Endothelial cell of umbilical vein (primary cell): ENCODE data around the gene VANGL1. TPM values are rescaled to one million over a fixed set of nuclear protein-coding genes. Genes with fewer than 3 reads are reported as not detected.

Experiments
- BruUV-seq: library from RNA; stranded (reverse); fragments of 400-500 nt; replicated peaks from 2 replicates; lab custom pipeline; 2021; lab: Mats Ljungman, UMichigan
- CTCF ChIA-PET: fragments of 300-600, 350-600 bp; sonication (Branson Sonifier 250); formaldehyde crosslinking; loops from one replicate; lab custom pipeline; 2021; ENCODE audit warnings: antibody characterized with exemption, inconsistent platforms; lab: Charles Lee
- POLR2A ChIA-PET: fragments of 300-600, 350-600 bp; sonication (Branson Sonifier 250); formaldehyde crosslinking; loops from one replicate; lab custom pipeline; 2021; ENCODE audit warnings: antibody characterized with exemption, inconsistent platforms; lab: Charles Lee
- DNase-seq: peaks from one replicate; pipeline ENCODE4 v3.0.0-alpha.2; 2011; ENCODE audit warnings: low read depth, low spot score
- FAIRE-seq: peaks from 2 replicates; lab custom pipeline; 2011; peaks lifted over from hg19 to GRCh38; lab: Jason Lieb, UNC
- H2AFZ ChIP-seq: 2 replicates; pipeline ENCODE4 v1.6.0; 2012; ENCODE audit warnings: low read depth, low read length, control low read depth, inconsistent platforms
- H3K27ac ChIP-seq: 2 replicates; pipeline ENCODE4 v1.5.1; 2011; ENCODE audit warnings: low read depth, mild to moderate bottlenecking, control low read depth, low read length, moderate library complexity; ENCODE audit not compliant: insufficient read depth
- H3K27me3 ChIP-seq, 2 experiments: 2 replicates each; pipeline versions ENCODE4 v1.6.0 to v1.6.1; 2011; ENCODE audit warnings: low read length in 2 of 2, mixed read lengths in 1 of 2; ENCODE audit not compliant: control insufficient read depth in 2 of 2, insufficient read depth in 2 of 2
- H3K36me3 ChIP-seq, 2 experiments: 2 replicates in 1 of 2; 3 replicates in 1 of 2; pipeline ENCODE4 v1.5.1; 2011; ENCODE audit warnings: low read length in 2 of 2, mild to moderate bottlenecking in 1 of 2, moderate library complexity in 1 of 2; ENCODE audit not compliant: control insufficient read depth in 2 of 2, insufficient read depth in 2 of 2; ENCODE audit errors: extremely low read depth in 1 of 2
- H3K4me1 ChIP-seq: 3 replicates; pipeline ENCODE4 v1.5.1; 2011; ENCODE audit warnings: mild to moderate bottlenecking, low read length; ENCODE audit not compliant: control insufficient read depth, insufficient read depth; ENCODE audit errors: extremely low read depth
- H3K4me2 ChIP-seq: 2 replicates; pipeline ENCODE4 v1.6.1; 2011; ENCODE audit warnings: low read length, control low read depth, mixed read lengths; ENCODE audit not compliant: insufficient read depth
- H3K4me3 ChIP-seq, 3 experiments: fragments of 200-600 bp in 1 of 3; sonication (generic), shearing (Covaris generic) in 1 of 3; replicated peaks in 1 of 3; 2 replicates each; pipeline ENCODE4 v1.5.1; 2011 to 2016; ENCODE audit warnings: control low read depth in 3 of 3, low read length in 3 of 3, mild to moderate bottlenecking in 2 of 3, inconsistent platforms in 1 of 3, low read depth in 1 of 3, moderate library complexity in 1 of 3; ENCODE audit not compliant: insufficient read depth in 1 of 3
- H3K79me2 ChIP-seq: 2 replicates; pipeline ENCODE4 v1.6.0; 2012; ENCODE audit warnings: low read length, inconsistent platforms; ENCODE audit not compliant: control insufficient read depth, insufficient read depth
- H3K9ac ChIP-seq: replicated peaks from 2 replicates; pipeline ENCODE3; 2011; ENCODE audit warnings: low read length, control low read depth; ENCODE audit not compliant: insufficient read depth; ENCODE audit errors: extremely low read depth
- H3K9me1 ChIP-seq: replicated peaks from 3 replicates; pipeline ENCODE4 v1.6.0; 2011; ENCODE audit warnings: mild to moderate bottlenecking, low read length; ENCODE audit not compliant: control insufficient read depth, insufficient read depth; ENCODE audit errors: extremely low read depth
- H3K9me3 ChIP-seq: replicated peaks from 2 replicates; pipeline ENCODE4 v1.5.1; 2012; ENCODE audit warnings: low read length, inconsistent platforms; ENCODE audit not compliant: control insufficient read depth, insufficient read depth
- H4K20me1 ChIP-seq: replicated peaks from 2 replicates; pipeline ENCODE3; 2011; ENCODE audit warnings: mild to moderate bottlenecking, low read length; ENCODE audit not compliant: control insufficient read depth, insufficient read depth; ENCODE audit errors: extremely low read depth
- EZH2 ChIP-seq: IDR thresholded peaks from 2 replicates; pipeline ENCODE4 v1.6.1; 2012; ENCODE audit warnings: borderline replicate concordance, low read depth, mild to moderate bottlenecking, moderate library complexity, low read length, inconsistent platforms; ENCODE audit not compliant: severe bottlenecking
- FOS ChIP-seq: IDR thresholded peaks from 2 replicates; pipeline ENCODE4 v1.6.1; 2011; ENCODE audit warnings: mild to moderate bottlenecking, low read length, moderate library complexity, borderline replicate concordance; ENCODE audit not compliant: insufficient read depth
- GATA2 ChIP-seq: IDR thresholded peaks from 2 replicates; pipeline ENCODE4 v1.7.0; 2011; ENCODE audit warnings: low read depth, mild to moderate bottlenecking, moderate library complexity, mixed read lengths, low read length; ENCODE audit not compliant: insufficient read length, insufficient read depth
- JUN ChIP-seq: IDR thresholded peaks from 2 replicates; pipeline ENCODE4 v1.6.1; 2011; ENCODE audit warnings: borderline replicate concordance, low read depth; ENCODE audit not compliant: insufficient read length, insufficient read depth
- MYC ChIP-seq: IDR thresholded peaks from one replicate; pipeline ENCODE4 v1.6.1; 2011; ENCODE audit warnings: mild to moderate bottlenecking, low read depth, low read length
- POLR2A ChIP-seq: IDR thresholded peaks from 2 replicates; pipeline ENCODE4 v1.6.1; 2012; ENCODE audit warnings: low read depth, mild to moderate bottlenecking, control low read depth, low read length
- POLR2AphosphoS5 ChIP-seq: IDR thresholded peaks from 2 replicates; pipeline ENCODE4 v1.6.1; 2012; ENCODE audit warnings: low read depth, mild to moderate bottlenecking, control low read depth, low read length, moderate library complexity; ENCODE audit not compliant: insufficient read depth
- dilution Hi-C: fragments of 300-500 bp; cut with MboI; formaldehyde crosslinking; loops from one replicate; pipeline ENCODE4 v1.15.0; 2019; ENCODE audit warnings: low sequenced_read_pairs; ENCODE audit not compliant: extremely low pct_ligation_motif_present
- intact Hi-C: fragments of 100-400 bp; cut with micrococcal nuclease; formaldehyde crosslinking; loops from one replicate; pipeline ENCODE4 v1.10.0; 2022
- polyA plus RNA-seq, 4 experiments: library from polyadenylated mRNA; depleted of rRNA in 3 of 4; stranded (reverse) in 3 of 4; unstranded in 1 of 4; fragments of >200 nt; gene quantifications; 2 replicates each; pipeline versions ENCODE4 v1.2.1 to v1.2.3, GENCODE V29; 2011 to 2012; ENCODE audit warnings: missing spikeins in 1 of 4
- total RNA-seq: library from RNA; stranded (reverse); gene quantifications from 2 replicates; pipeline ENCODE4 v1.2.3, GENCODE V29; 2021
- TF ChIP-seq, protein P1 (sequence below): IDR thresholded peaks from 2 replicates; pipeline ENCODE4 v1.6.1; 2011; ENCODE audit not compliant: insufficient read depth, insufficient read length
- TF ChIP-seq, protein P2 (sequence below), 2 donors: IDR thresholded peaks; 1 replicate in 1 of 2; 2 replicates in 1 of 2; pipeline ENCODE4 v1.5.1; 2011; ENCODE audit warnings: low read length in 2 of 2, mild to moderate bottlenecking in 2 of 2, moderate library complexity in 2 of 2, control low read depth in 1 of 2, inconsistent platforms in 1 of 2, low read depth in 1 of 2; ENCODE audit not compliant: insufficient read depth in 1 of 2; ENCODE audit errors: extremely low read depth in 1 of 2

VANGL1 gene
- total and polyA plus RNA-seq, 2 donors (not counting 3 experiments of a cell fraction or from before 2014, with no cell fraction given) = 15.0 to 24.8 TPM

DNA sequence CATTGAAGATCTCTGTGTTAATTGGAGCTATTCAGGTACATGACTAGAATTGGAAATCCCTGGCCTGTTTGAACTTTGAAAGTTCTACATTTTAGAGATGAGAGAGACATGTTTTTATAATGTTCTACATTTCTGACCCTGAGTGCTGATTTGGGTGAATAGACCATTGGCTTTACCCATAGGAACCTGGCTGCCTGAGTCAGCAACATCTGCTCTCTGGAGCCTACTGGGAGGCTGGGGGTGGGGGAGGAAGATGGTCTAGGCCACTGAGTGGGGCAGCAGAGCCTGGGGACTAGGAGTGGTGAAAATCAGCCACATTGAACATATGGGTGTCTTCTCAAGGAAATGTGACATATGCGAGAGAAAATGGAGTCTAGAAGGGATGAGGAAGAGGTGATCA, 1.4 kb upstream of the VANGL1 start:
- dilution Hi-C loops = no loop called here
- Histone ChIP-seq H4K20me1 (no peaks in the 10 kb centered on the region), H3K4me1 (peaks cover 4% of the 10 kb centered on the region), H3K4me2 (no peak overlapping the region), H3K79me2 (peaks cover 27% of the 10 kb centered on the region), H3K36me3 (no peaks in the 10 kb centered on the region), H2AFZ (no peak overlapping the region), H3K9me3 (no peaks in the 10 kb centered on the region), H3K9ac (no peak overlapping the region), H3K27me3 (peaks cover 0 to 6% of the 10 kb centered on the region in 2 experiments), H3K27ac (no peak overlapping the region), H3K4me3 (no peak overlapping the region), H3K9me1 (no peaks in the 10 kb centered on the region)
- DNase-seq (no peak), FAIRE-seq (no peak)
- ChIA-PET POLR2A (no interaction called here), CTCF (interaction anchor here (0.6 to 5.6 kb wide), 3 partner anchors 14 to 66 kb away, joined by 3 to 46 read pairs (median 3); no protein-coding TSS in a partner anchor)
- no TSS peak for BruUV-seq
- intact Hi-C loops = loop anchor here (5.0 to 10.0 kb wide), 3 partner anchors 52 to 344 kb away; no protein-coding TSS in a partner anchor
- TF ChIP-seq POLR2AphosphoS5 (no peak), EZH2 (no peak), POLR2A (no peak), GATA2 (no peak), FOS (no peak), JUN (no peak), MYC (no peak)
- TF ChIP-seq, protein P1, sequence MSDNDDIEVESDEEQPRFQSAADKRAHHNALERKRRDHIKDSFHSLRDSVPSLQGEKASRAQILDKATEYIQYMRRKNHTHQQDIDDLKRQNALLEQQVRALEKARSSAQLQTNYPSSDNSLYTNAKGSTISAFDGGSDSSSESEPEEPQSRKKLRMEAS = no peak
- TF ChIP-seq, protein P2, sequence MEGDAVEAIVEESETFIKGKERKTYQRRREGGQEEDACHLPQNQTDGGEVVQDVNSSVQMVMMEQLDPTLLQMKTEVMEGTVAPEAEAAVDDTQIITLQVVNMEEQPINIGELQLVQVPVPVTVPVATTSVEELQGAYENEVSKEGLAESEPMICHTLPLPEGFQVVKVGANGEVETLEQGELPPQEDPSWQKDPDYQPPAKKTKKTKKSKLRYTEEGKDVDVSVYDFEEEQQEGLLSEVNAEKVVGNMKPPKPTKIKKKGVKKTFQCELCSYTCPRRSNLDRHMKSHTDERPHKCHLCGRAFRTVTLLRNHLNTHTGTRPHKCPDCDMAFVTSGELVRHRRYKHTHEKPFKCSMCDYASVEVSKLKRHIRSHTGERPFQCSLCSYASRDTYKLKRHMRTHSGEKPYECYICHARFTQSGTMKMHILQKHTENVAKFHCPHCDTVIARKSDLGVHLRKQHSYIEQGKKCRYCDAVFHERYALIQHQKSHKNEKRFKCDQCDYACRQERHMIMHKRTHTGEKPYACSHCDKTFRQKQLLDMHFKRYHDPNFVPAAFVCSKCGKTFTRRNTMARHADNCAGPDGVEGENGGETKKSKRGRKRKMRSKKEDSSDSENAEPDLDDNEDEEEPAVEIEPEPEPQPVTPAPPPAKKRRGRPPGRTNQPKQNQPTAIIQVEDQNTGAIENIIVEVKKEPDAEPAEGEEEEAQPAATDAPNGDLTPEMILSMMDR (IDR thresholded peaks at IDR 0.05; ENCODE audit: extremely low read depth in 1 of 2, insufficient read depth in 1 of 2, low read depth in 1 of 2, low read length in 2 of 2) = no peak
